ENCODE data around the gene TTC28. TPM values are rescaled to one million over a fixed set of nuclear protein-coding genes. Genes with fewer than 3 reads are reported as not detected.

The TTC28 gene
- total RNA-seq, 4 donors from 2014 or later, result 35.1 to 138 (median 50.8) TPM

DNA sequence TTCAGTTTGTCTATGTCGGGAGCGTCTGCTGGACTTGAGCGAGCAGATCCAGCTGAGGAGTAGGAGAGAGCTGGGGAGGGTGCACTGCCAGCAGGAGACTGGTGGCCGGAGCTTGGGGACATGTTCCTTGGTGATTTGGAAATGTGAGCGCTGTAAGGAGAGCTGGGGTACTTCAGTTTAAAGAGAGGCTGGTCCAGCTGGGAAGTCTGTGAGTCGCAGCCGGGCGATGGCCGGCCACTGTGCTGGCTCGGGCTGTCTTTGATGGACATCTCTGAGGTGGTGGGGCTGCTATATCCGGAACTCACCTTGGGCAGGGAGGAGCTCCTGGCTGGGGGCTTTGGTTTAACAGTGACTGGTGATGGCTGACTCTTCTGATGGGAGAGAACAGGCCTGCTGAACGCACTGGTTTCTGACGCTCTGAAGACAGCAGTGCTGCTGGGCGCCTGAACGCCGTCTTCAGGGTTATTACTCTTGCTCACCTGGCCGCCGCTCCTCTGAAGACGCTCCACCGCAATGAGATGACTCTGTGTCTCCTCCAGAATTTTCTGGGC lies 696.9 kb downstream of the TTC28 start:
- ATAC-seq, result no peak
- no peaks in the 10 kb centered on the region for H3K27me3 ChIP-seq
- no peaks in the 10 kb centered on the region for H3K4me1 ChIP-seq
- TF ChIP-seq, protein P1, sequence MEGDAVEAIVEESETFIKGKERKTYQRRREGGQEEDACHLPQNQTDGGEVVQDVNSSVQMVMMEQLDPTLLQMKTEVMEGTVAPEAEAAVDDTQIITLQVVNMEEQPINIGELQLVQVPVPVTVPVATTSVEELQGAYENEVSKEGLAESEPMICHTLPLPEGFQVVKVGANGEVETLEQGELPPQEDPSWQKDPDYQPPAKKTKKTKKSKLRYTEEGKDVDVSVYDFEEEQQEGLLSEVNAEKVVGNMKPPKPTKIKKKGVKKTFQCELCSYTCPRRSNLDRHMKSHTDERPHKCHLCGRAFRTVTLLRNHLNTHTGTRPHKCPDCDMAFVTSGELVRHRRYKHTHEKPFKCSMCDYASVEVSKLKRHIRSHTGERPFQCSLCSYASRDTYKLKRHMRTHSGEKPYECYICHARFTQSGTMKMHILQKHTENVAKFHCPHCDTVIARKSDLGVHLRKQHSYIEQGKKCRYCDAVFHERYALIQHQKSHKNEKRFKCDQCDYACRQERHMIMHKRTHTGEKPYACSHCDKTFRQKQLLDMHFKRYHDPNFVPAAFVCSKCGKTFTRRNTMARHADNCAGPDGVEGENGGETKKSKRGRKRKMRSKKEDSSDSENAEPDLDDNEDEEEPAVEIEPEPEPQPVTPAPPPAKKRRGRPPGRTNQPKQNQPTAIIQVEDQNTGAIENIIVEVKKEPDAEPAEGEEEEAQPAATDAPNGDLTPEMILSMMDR (IDR thresholded peaks at IDR 0.05), result no peak
- no peak for TF ChIP-seq EP300 (IDR thresholded peaks at IDR 0.05)
- TF ChIP-seq POLR2A (IDR thresholded peaks at IDR 0.05), result no peak
- TF ChIP-seq POLR2AphosphoS5 (IDR thresholded peaks at IDR 0.05), result no peak
- H3K36me3 ChIP-seq, result peaks cover 0 to 64% of the 10 kb centered on the region in 2 donors
- 100% methylated on average over 3 of the region's 20 CpGs; no CpG with 5 or more reads in 1 of the 2 donors for WGBS, 2 donors (ENCODE audit: low coverage in 1 of 2)
- no peak overlapping the region for H3K27ac ChIP-seq
- no peak overlapping the region for H3K4me3 ChIP-seq
- H3K9me3 ChIP-seq, result no peaks in the 10 kb centered on the region

DNA sequence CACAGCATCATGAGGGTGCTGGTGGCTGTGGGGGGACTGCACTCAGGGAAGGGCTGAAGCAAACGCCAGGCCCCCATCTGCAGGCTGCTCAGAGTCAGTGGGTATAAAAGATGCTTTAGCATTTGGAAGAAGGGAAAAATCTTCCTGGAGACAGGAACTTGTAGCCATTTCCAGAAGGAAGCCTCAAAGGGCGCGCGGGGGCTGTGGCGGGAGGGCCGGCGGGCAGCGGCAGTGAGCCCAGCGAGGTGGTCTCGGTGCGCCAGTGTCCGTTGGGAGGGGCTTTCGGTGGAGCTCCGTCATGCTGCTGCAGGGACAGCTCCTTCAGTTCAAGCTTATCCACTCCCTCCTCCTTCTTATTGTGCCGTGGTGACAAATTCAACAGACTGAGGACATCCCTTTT lies 697.5 kb downstream of the TTC28 start:
- WGBS, 2 donors (ENCODE audit: low coverage in 1 of 2), result 89 to 94% methylated on average over 10 to 12 of the region's 15 CpGs
- TF ChIP-seq EP300 (IDR thresholded peaks at IDR 0.05), result no peak
- TF ChIP-seq, protein P1 (IDR thresholded peaks at IDR 0.05), result no peak
- no peak for TF ChIP-seq POLR2AphosphoS5 (IDR thresholded peaks at IDR 0.05)
- no peak for TF ChIP-seq POLR2A (IDR thresholded peaks at IDR 0.05)

DNA sequence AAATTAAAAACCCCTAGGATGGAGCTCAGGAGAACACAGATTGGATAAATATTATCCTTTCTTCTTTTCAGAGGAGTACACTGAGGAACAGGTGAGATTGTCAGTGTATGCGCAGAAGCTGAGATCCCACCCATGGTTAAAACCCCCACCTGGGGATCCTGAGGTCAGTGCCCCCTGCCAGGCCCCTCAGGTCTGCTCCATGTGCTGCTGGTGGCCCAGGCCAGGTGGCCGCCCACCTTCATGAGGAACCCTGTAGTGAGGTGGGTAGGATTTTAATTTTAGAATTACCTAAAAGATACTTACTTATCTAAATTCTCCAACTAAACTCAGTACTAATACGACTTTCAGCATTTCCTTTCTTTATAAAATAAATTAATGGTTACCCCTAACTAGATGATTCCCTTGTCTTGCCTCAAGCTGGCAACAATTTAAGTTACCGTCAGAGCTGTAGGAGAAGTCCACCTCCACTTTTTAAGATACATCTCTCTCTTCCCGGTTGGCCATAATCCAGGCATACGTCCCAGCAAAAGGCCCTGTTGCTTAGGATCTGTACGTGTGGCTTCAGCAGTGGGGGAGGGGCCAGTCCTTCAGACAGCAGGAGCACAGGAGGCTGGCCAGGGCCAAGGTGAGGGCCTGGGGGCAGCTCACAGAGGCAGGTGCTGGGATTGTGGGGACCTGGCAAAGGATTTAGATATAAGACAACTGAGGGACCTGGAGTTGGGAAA lies 699.1 kb downstream of the TTC28 start:
- TF ChIP-seq, protein P1 (IDR thresholded peaks at IDR 0.05), result no peak
- TF ChIP-seq EP300 (IDR thresholded peaks at IDR 0.05), result no peak
- no peak for TF ChIP-seq POLR2A (IDR thresholded peaks at IDR 0.05)
- TF ChIP-seq POLR2AphosphoS5 (IDR thresholded peaks at IDR 0.05), result no peak
- ATAC-seq, result no peak
- H3K36me3 ChIP-seq, result peaks cover 0 to 43% of the 10 kb centered on the region in 2 donors

More for the DNA sequence above, 697.5 kb downstream of the TTC28 start:
- Histone ChIP-seq H3K27me3 (no peaks in the 10 kb centered on the region), H3K4me1 (no peaks in the 10 kb centered on the region), H3K36me3 (peaks cover 0 to 58% of the 10 kb centered on the region in 2 donors), H3K4me3 (no peak overlapping the region), H3K27ac (no peak overlapping the region), H3K9me3 (no peaks in the 10 kb centered on the region)
- ATAC-seq, result no peak

DNA sequence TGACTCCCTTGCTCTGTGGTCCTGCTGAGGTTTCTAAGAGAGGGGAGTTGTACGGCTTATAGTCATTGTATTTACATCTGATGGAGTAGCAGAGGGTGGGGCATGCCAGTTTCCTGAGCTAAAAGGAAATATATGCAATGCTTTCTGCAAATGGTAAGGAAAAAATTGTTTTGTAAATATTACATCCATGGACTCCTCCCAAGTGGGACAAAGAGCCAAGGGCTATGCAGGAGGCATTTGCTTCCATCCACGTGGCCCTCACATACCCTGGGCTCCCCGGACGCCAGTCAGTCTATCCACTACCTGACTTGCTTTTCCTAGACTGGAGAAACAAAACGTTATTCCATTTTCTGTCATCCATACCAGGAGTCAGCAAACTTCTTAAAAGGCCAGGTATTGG lies 700.8 kb downstream of the TTC28 start:
- Histone ChIP-seq H3K27ac (no peak overlapping the region), H3K4me1 (peaks cover 0 to 8% (median 0%) of the 10 kb centered on the region in 3 donors), H3K9me3 (no peaks in the 10 kb centered on the region), H3K4me3 (no peak overlapping the region), H3K27me3 (no peaks in the 10 kb centered on the region), H3K36me3 (peaks cover 0 to 25% of the 10 kb centered on the region in 2 donors)
- no peak for TF ChIP-seq POLR2AphosphoS5 (IDR thresholded peaks at IDR 0.05)
- TF ChIP-seq, protein P1 (IDR thresholded peaks at IDR 0.05), result no peak
- no peak for TF ChIP-seq POLR2A (IDR thresholded peaks at IDR 0.05)
- no peak for TF ChIP-seq EP300 (IDR thresholded peaks at IDR 0.05)
- no peak for ATAC-seq
- 79 to 81% methylated on average over 4 to 5 of the region's 5 CpGs for WGBS, 2 donors (ENCODE audit: low coverage in 1 of 2)

More for the DNA sequence above, 699.1 kb downstream of the TTC28 start:
- 94% methylated on average over 3 to 6 of the region's 7 CpGs for WGBS, 2 donors (ENCODE audit: low coverage in 1 of 2)
- Histone ChIP-seq H3K4me1 (peaks cover 0 to 8% (median 0%) of the 10 kb centered on the region in 3 donors), H3K27ac (no peak overlapping the region), H3K9me3 (no peaks in the 10 kb centered on the region), H3K27me3 (no peaks in the 10 kb centered on the region), H3K4me3 (no peak overlapping the region)

Measured in gastroesophageal sphincter (tissue), 4 donors.